Measurements from ENCODE around the gene GRIK3.
A peak's percentile ranks its signal among the peaks of the same experiment; 100 is the strongest.
"Not testable (repeated sequence)": the region's sequence is repeated elsewhere in the genome, so short reads cannot be mapped to it uniquely, and the experiment has no call there.

The GRIK3 gene

GRCh38 chr1:36934061-36934460, 100.3 kb downstream of the GRIK3 start:
- no peak for DNase-seq

- no peak for DNase-seq
Observed at GRCh38 chr1:36927826-36928225, 106.5 kb downstream of the GRIK3 start.

- DNase-seq, result no peak
Observed at GRCh38 chr1:36925251-36925650, 109.1 kb downstream of the GRIK3 start.

DNA sequence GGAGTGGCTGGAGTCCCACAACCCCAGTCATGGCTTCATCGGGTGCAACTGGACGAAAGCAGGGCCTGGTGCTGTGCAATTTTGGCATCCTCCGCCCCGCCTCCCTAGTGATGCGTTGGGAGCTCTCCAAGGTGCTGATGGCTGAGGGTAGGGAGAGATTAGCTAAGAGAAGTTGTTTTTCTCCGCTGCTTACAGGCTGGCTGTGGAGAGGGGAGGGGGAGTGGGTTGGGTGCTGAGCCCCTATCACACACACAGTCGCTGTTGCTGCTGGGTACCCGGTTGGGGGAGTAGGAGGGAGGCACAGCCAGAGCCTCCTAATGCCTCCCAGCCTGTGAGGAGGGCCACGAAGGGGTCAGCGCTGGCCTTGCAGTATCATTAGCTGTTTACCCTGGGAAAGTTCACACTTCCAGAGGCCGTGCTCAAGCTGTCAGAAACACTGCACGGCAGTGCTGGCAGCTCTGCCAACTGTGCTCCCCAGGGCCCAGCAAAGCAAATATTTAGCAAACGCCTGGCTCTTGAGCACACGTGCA, 110.0 kb downstream of the GRIK3 start:
- peak; percentile 81 for DNase-seq

DNA sequence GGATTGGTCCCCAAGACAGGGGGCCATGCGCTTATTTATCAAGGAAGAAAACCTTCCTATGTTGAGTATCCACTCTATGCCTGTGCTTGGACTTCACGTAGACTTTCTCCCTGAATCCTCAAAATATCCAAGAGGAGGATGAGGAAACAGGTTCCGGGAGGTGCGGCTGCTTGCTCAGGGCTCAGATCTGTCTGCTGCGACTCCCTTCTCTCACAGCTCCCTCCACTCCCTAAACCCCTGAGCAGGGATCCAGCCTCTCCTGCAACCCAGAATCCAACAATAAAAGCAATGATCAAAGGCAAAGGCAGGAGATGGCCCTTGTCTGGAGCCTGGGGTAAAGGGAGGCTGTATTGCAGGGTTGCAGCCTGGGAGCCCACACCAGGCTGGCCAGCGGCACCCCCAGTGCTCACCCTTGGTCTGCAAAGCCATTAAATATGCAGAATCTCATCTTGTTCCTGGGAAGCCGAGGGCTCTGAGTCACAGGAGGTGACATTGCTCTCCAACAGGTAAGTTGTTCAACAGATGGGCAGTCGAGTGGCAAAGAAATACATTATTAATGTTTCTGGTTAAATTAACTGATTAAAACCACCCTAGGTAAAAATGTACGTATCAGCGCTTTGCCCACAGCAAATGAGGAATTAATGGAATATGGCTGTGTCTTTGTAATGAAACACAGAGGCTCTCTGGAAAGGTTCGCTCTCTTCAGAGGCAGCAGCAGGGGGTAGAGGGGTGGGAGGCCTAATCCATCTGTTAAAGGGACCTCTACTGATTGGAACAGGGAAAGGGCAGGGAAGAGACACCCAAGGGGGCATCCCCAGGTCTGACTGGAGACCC, 111.5 kb downstream of the GRIK3 start:
- no peak for DNase-seq

GRCh38 chr1:36922071-36922470, 112.2 kb downstream of the GRIK3 start:
- no peak for DNase-seq

GRCh38 chr1:36920801-36921405, 113.4 kb downstream of the GRIK3 start:
- DNase-seq, result no peak

- DNase-seq, result no peak
Observed at GRCh38 chr1:36920371-36920770, 113.9 kb downstream of the GRIK3 start.

DNA sequence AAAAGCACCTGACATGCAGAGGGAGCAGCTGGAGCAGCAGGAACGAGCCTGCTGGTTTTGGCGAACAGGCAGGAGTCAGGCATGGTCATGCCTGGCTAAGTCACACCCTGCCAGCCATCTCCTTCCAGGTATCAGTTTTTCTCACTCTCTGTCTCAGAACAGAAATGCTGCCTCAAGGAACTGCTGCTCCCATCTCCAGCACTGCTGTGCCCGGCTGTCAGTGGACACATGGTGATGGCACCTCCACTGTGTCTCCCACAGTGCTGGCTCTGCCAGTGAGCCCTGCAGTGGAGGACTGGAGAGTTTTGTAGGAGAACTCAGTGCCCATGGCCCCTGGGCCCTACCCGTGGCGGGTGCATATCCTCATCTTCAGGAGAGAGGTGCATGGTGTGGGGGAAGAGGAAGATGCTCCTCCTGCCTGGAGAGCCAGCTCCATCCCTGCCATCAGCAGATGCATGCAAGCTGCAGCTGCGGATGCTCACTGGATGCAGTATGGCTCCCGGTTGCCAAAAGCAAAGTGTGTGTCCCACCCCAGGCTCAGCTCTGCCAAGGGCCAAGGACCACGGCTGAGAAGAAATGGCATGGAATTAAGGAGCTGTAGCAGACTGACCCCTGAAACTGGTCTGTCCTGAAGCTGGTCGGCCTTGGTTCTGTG, 114.7 kb downstream of the GRIK3 start:
- DNase-seq, result no peak

- DNase-seq, result no peak
Observed at GRCh38 chr1:36918604-36919003, 115.7 kb downstream of the GRIK3 start.

DNA sequence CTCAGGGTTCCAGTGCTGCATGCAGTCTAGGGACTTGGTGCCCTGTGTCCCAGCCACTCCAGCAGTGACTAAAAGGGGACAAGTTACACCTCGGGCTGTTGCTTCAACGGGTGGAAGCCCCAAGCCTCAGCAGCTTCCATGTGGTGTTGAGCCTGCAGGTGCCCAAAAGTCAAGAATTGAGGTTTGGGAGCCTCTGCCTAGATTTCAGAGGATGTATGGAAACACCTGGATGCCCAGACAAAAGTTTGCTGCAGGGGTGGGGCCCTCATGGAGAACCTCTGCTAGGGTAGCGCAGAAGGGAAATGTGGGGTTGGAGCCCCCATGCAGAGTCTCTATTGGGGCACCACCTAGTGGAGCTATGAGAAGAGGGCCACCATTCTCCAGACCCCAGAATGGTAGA, 117.8 kb downstream of the GRIK3 start:
- DNase-seq, result not testable (repeated sequence)

GRCh38 chr1:36913484-36914060, 120.7 kb downstream of the GRIK3 start:
- DNase-seq, result no peak

DNA sequence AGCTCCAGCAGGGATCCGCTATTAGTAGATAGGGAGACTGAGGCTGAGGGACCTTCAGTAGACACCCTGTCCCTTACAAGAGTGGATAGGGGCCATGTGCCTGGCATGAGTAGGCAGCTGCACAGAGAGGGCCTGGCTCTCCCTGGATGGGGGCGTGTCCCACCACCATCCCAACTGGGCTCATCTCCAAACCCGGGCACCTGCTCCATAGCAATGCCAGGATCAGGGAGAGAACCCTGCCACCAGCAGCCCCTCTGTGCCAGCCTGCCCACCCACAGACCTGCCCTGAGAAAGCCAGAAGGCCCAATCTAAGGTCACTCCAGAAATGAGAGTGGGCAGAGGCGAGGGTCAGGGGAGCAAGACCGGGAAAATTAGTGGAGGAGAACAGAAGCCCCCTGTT, 121.3 kb downstream of the GRIK3 start:
- no peak for DNase-seq

DNA sequence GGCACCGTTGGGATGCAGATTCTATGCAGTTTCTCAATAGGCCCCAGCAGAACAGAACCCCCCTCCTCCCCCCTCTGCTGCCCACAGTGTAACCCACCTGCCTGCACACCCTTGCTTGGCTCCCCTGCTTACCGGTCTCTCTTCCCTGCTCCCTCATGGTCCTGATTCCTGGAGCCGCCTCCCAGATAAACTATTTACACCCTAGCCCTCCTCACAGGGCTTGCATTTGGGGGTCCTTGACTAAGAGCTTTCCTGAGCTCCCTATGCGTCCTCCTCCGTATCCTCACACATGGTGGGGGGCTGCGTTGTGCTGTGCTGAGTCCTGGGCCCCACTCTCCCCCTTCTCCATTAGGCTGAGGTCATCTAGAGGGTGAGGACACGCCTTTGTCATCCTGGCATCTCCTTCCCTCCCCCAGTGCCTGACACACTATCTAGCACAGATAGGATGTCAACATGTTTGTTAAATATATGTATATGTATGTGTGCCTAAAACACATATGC, 121.9 kb downstream of the GRIK3 start:
- no peak for DNase-seq

- DNase-seq, result no peak
Observed at GRCh38 chr1:36911561-36912364, 122.6 kb downstream of the GRIK3 start.

- no peak for DNase-seq
Observed at GRCh38 chr1:36910886-36911540, 123.3 kb downstream of the GRIK3 start.

DNA sequence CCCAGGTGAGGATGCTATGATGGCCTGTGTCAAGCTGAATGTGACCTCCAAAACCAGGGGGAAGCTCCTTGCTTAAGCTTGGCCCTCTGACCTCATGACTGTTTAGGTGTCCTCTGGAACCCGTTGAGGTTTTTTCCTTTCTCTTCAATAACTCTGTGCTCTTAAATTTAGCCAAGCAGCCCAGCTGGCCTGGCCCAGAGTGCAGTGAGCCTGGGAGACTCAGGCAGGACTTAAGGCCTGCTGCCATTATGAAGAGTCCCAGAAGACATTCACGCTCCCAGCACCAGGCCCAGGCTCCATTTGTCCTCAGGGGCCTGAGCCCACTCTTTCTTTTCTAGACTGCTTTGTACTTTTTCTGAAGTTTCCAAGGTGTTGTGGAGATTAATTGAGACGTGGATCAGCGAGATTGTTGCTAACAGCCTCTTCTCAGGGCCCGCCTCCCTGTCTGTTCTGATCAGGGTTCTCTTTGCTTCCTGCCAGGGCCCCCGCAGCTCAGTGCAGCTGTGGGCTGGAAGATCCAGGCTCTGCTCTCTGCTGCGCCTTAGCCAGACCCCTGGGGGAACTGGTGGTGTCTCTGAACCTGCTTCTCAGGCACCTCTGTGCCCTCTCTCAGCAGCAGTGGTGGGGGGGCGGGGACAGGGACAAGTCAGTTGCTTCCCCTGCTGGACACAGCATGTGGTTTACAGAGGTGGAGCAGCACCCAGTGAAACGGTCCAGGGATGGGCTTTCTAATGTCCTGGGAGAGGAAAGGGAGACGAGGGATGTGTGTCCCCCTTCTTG, 124.2 kb downstream of the GRIK3 start:
- no peak for DNase-seq

GRCh38 chr1:36909359-36909758, 125.0 kb downstream of the GRIK3 start:
- DNase-seq, result not testable (repeated sequence)

- no peak for DNase-seq
Observed at GRCh38 chr1:36908096-36908495, 126.2 kb downstream of the GRIK3 start.

DNA sequence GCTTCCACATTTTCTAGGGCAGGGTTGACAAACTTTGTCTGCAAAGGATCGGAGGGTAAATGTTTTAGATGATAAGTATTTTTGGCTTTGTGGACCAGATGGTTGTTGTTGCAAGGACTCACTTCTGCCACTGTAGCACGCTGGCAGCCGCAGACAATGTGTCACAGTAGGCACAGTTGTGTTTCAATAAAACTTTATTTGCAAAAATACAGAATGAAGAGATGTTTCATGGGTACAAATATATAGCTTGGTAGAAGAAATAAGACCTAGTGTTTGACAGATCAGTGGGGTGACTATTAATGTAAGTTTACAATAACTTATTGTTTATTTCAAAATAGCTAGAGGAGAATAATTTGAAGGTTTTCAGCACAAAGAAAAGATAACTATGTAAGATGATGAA, 127.8 kb downstream of the GRIK3 start:
- no peak for DNase-seq

DNA sequence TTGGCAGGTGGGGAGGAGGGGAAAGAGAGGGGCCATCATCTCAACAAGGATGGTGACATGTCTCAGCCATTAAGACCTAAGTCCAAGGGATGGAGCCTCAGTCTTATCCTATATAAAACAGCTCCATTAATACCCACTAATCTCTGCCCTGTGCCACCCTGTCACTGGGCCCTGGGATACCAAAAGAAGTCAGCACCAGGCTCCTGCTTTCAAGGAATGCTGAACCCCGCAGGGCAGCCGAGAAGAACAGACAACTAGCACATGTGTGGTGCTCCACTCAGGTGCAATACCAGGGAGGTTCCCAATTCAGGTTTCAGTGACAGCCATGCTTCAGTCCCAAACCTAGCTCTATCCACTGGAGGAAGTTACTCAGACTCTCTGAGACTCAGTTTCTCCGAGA, 128.4 kb downstream of the GRIK3 start:
- DNase-seq, result no peak
